ENCODE data around the gene RHAG.
"Not testable (repeated sequence)": the region's sequence is repeated elsewhere in the genome, so short reads cannot be mapped to it uniquely, and the experiment has no call there.

The RHAG gene

GRCh38 chr6:49664817-49665216 is 28.2 kb upstream of the RHAG start:
- no peak overlapping the region for H3K4me3 ChIP-seq (ENCODE audit: low read length)
- no peak for DNase-seq (ENCODE audit: low read depth)
- no peak for TF ChIP-seq CTCF (conservative IDR thresholded peaks at IDR 0.05; ENCODE audit: low read length)

GRCh38 chr6:49664054-49664453 is 27.4 kb upstream of the RHAG start:
- H3K4me3 ChIP-seq (ENCODE audit: low read length); DNase-seq (ENCODE audit: low read depth): not testable (repeated sequence)

GRCh38 chr6:49662892-49663261 is 26.2 kb upstream of the RHAG start:
- no peak for DNase-seq (ENCODE audit: low read depth)
- no peak overlapping the region for H3K4me3 ChIP-seq (ENCODE audit: low read length)

GRCh38 chr6:49662231-49662891 is 25.7 kb upstream of the RHAG start:
- TF ChIP-seq CTCF (conservative IDR thresholded peaks at IDR 0.05; ENCODE audit: low read length), result no peak
- H3K4me3 ChIP-seq (ENCODE audit: low read length), result no peak overlapping the region
- no peak for DNase-seq (ENCODE audit: low read depth)

More at GRCh38 chr6:49662892-49663261, 26.2 kb upstream of the RHAG start:
- no peak for TF ChIP-seq CTCF (conservative IDR thresholded peaks at IDR 0.05; ENCODE audit: low read length)

- no peak for TF ChIP-seq CTCF (conservative IDR thresholded peaks at IDR 0.05; ENCODE audit: low read length)
- H3K4me3 ChIP-seq (ENCODE audit: low read length), result no peak overlapping the region
- no peak for DNase-seq (ENCODE audit: low read depth)
Observed at GRCh38 chr6:49653942-49654341, 17.3 kb upstream of the RHAG start.

- H3K4me3 ChIP-seq (ENCODE audit: low read length), result no peak overlapping the region
- no peak for DNase-seq (ENCODE audit: low read depth)
- no peak for TF ChIP-seq CTCF (conservative IDR thresholded peaks at IDR 0.05; ENCODE audit: low read length)
Observed at GRCh38 chr6:49653438-49653837, 16.8 kb upstream of the RHAG start.

GRCh38 chr6:49651239-49651638 is 14.6 kb upstream of the RHAG start:
- H3K4me3 ChIP-seq (ENCODE audit: low read length), result no peak overlapping the region

More at GRCh38 chr6:49651239-49651638, 14.6 kb upstream of the RHAG start:
- no peak for TF ChIP-seq CTCF (conservative IDR thresholded peaks at IDR 0.05; ENCODE audit: low read length)
- DNase-seq (ENCODE audit: low read depth), result no peak
